ENCODE measurements around the gene CNDP1.
"Not testable (repeated sequence)": the region's sequence is repeated elsewhere in the genome, so short reads cannot be mapped to it uniquely, and the experiment has no call there.

The CNDP1 gene

DNA sequence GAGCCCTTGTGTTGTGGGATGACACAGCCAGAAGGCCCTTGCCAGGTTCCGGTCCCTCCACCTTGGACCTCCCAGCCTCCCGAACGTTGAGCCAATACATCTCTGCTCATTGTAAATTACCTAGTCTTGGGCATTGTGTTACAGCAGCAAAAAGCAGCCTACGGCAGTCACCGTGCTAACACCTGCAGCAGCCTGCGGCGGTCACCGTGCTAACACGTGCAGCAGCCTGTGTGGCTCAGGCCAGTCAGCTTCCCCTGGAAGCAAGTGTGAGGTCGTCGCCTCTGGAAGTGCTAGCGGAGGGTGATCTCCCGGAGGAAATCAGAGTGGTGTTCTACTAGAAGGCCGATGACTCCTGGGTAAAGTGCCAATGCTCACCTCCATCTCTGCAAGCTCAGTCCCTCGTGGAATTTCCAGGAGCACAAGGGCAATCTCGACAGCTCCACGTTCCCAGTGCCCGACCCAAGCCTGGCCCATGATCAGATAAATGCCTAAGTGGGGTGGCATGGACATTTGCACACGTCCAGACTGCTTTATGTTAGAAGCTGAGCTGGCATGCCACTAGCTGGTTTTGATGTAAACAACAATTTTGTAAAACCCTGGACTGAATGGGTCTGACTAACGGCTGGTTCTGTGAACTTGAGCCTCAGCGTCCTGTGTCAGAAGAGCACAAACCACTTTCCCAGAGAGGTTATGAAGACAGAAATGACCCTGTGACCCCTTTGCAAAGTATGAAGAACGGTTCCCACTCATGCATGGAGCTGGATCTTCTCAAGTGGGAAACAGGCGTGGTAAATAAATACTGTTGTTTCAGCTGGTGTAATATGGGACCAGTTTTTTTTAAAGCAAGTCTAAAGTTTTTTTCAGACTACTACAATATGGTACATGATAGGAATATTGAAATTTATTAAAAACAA is 11.4 kb upstream of the CNDP1 start:
- no peak for DNase-seq

DNA sequence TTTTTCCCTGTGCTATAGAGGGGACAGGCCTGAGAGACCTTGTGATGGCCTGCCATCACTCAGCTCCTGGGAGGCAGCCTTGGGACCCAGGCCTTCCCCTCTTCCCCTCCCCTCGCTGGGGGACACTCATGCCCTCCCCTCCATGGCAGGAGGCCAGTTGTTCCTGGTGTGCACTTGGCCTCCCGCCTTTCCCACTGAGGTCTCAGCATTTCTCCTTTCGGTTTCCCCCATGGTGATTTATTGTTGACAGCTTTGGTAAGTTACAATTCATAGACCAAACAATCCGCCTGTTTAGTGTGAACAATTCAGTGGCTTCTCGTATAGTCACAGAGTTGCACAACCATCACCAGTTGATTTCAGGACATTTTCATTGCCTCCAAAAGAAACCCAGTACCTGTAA is 10.2 kb upstream of the CNDP1 start:
- DNase-seq = no peak

DNA sequence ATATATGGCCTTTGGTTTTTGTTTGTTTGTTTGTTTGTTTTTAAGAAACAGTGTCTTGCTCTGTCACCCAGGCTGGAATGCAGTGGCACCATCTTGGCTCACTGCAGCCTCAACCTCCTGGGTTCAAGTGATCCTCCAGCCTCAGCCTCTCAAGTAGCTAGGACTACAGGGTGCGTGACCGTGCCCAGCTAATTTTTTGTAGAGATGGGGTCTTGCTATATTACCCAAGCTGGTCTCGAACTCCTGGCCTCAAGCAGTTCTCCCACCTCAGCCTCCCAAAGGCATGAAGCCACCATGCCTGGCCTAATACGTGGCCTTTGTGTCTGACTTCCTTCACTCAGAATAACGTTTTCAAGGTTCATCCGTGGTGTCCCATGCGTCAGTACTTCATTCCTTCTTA is 9.4 kb upstream of the CNDP1 start:
- not testable (repeated sequence) for DNase-seq

DNA sequence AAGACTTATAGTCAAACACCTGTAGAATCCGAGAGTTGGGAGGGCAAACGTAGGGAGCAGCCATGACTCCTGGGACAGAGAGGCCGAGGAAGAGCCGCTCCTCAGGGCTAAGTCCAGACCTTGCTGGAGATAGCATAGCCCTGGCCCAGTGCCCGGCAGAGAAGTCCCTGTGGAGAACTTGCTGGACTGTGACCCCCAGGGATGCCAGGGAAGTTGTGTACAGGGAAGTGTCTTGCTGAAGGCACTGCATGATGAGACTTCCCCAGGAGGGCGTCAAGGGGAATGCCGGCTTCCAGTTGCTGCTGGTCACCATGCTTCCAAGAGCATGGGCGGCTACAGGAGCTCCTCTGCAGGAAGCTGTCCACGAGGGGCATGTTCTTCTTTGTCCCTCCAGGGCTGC is 8.6 kb upstream of the CNDP1 start:
- DNase-seq = no peak

DNA sequence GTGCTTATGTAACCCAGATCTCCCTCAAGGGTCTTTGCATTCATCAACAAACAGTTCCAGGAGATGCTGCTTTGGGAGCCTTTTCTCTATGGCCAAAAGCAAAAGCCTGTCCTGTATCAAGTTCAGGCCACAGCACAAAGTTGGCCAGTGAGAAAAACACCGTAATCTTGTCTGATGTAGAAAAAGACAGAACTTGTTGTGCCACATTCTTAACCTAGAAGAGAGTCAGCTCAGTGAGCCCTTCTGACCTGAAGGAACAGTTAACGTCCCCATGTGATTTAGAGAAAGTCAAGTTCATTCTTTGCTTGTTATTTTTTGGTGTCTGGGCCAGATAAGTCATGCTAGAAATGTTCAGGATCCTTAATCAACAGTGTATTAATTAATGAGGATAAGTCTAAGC is 7.8 kb upstream of the CNDP1 start:
- DNase-seq = no peak

DNA sequence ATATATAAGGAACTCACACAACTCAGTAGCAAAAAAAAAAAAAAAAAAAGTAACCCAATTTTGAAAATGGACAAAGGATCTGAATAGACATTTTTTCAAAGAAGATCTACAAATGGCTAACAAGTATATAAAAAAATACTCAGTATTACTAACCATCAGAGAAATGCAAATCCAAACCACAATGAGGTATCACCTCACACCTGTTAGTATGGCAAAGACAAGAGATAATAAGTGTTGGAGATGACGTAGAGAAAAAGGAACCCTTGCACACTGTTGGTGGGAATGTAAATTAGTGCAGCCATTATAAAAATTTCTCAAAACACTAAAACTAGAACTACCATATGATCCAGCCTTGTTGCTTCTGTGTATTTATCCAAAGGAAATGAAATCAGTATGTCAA is 5.8 kb upstream of the CNDP1 start:
- no peak for DNase-seq

DNA sequence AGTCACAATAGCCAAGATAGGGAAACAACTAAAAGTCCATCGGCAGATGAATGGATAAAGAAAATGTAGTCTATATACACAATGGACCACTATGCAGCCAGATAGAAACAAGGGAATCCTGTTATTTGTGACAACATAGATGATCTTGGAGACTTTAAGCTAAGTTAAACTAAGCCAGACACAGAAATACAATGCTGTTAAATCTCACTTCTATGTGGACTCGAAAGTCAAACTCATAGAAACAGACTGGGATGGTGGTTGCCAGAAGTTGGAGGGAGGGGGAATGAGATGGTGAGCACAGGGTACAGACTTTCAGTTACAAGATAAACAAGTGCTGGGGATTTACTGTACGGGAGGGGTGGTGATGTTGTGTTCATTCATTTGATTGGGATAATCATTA is 5.4 kb upstream of the CNDP1 start:
- no peak for DNase-seq

DNA sequence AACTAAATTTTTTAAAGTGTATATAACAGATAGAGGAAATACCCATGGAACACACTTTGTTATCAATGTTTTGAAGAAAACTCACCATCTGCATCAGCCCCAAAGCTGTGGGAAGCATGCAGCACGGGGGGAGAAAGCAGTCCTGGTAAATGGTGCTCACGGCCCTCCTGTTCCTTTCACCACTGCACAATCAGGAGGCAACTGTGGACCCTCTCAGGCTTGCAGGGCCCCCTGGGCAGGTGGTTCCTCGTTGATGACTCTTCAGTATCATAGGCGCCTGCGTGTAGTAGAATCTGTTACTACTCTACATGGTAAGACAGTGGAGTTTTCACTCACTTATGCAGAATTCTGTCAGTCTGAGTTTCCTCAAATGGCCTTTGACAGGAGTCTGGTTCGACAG is 4.9 kb upstream of the CNDP1 start:
- no peak for DNase-seq

DNA sequence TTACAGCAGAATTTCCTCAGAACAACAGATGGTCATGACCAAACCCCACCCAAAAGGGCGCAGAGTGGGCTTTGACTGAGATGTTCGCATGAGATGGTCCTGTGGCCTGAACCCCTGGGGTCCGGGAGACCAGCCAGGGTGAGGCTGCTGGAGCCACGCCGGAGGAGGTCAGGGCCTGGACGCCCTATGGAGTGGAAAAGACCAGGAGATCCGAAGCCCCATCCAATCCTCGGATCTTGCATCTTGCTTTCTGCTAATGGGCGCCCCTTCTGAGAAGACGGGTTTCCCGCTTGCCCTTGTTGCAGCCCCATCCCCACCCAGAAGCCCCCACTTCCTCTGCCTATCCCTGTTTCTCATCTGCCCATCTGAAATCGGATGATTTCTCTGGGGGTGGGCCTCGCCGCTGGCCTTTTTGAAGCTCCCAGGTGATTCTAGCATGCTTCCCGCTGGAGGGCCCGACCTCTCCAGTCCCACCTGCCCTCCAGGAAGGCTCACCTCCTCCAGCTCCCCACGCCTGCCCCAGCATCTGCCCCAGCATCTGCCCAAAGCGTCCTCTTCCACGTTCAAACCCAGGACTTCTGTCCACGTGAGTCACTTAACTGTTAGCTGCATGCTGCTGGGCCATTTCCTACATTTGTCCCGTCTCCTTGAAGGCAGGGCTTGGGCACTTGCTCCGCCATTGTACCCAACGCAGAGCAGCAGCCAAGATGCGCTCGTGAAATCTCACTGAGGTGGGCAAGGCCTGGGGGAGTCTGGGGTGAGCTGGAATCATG is 4.3 kb upstream of the CNDP1 start:
- DNase-seq = no peak

DNA sequence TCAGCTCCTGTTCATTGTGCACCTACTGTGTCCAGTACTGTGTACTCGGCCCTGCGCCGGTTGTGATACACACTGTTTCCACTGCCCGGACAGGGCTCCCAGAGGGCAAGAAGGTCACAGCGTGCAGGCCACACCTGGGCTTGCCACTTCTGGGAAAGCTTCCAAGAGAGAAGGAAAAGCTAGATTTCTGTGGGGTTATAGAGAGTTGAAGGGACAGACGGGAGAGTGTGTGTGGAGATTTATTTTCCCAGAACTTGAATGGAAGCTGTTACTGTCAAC is 3.8 kb upstream of the CNDP1 start:
- no peak for DNase-seq

DNA sequence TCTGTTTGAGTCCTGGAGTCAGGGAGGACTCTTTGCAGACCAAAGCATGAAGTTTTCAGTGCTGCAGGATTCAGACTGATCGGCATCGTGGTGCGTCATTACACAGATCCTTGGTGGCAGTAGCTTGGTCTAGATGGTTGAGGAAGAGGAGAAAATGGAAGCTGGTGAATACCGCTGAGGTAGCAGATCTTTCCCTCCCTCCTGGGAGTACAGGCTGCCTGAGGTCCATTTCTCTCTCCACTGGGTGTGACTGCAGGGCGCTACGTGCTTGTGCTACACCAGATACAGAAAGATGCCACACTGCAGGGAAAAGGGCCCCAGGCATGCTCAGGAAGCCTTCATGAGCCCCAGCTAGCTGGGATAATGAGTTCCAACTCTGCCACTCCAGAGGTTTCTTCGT is 3.3 kb upstream of the CNDP1 start:
- DNase-seq = no peak

DNA sequence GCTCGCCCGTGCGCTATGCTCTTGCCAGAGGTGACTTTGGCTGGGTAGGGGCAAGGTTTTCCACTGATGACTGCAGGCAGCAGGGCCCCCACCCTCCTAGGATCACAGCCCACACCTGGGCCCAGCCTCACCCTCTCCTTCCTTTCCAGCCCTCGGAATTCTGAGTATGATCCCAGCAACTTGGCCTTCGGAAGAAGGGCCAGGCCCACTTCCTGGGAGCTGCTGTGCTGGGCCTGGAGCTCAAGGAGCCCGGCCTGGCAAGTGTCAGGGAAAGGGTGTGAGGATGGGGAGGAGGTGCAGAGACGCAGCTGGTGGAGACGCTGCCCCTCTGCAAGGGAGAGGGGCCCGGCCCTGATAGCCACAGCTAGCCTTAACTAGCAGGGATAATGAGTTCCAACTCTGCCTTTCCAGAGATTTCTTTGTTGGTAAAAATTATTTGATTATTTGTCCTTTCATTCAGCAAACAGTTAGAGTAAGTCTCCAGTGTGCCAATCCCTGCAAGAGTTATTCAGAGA is 1.7 kb upstream of the CNDP1 start:
- DNase-seq = no peak

DNA sequence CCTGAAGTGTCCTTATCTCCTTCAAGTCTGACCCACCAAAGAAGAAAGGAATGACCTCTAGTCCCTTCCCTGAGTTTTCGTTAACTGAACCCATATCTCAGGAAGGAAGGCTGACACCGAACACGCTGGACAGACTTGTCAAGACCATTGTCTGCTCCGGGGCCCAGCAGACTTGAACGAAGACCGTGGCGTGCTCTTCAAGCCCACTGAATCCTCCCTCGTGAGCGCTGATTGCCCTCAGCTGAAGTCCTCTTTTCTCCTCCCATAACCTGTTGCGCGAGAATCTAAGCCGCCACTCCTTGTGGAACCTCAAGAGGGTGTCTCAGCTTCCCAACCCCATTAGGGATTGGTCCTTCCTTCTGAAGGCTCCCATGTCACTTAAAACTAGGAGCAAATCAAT is 634 bp upstream of the CNDP1 start:
- DNase-seq = no peak

DNA sequence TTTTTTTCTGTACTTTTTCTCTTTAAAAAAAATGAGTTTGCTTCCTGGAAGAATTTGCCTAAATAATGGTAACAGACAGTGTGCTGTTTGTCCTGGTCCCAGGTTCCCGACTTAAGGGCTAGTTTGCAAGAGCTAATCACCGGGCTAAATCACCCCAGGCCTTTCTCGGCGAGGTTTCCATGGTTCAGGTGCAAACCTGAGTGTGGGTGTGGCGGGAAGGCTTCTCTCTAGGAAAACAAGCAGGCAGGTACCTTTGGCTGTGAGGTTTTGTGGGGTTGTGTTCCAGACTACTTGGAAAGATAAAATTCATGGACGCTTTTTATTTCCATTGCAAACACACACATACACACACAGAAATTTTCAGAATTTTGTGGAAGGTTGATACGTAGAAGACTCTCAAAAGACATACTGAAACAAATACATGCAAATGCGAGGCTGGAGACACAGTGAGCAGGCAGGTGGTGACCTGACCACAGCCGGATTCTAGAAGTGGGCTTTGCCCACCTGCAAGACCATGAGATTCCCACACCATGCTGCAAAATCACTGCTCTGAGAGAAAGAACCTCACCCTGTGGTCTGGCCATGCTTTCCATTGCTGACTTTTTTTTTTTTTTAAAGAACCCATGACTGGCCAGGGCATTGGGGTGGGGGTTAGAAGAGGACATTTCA is 815 bp downstream of the CNDP1 start:
- no peak for DNase-seq

DNA sequence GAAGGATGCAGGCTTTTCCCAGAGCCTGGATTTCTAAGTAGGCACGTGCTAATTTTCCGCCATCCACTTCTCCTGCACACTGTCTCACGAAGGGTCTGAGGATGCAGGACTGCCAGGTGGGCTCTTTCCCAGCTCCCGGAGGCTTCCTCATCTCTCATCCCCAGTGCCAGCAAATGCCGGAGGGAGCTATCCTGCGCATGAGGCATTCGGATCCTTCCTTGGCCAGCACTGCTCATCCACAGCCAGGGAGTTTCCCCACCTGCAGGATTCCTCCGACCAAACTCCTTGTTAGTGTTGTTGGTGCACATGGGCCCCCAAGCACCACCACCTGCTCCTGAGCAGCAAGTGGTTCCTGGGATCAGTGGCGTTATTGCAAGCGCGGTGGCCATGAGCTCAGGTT is 5.0 kb downstream of the CNDP1 start:
- no peak for DNase-seq

DNA sequence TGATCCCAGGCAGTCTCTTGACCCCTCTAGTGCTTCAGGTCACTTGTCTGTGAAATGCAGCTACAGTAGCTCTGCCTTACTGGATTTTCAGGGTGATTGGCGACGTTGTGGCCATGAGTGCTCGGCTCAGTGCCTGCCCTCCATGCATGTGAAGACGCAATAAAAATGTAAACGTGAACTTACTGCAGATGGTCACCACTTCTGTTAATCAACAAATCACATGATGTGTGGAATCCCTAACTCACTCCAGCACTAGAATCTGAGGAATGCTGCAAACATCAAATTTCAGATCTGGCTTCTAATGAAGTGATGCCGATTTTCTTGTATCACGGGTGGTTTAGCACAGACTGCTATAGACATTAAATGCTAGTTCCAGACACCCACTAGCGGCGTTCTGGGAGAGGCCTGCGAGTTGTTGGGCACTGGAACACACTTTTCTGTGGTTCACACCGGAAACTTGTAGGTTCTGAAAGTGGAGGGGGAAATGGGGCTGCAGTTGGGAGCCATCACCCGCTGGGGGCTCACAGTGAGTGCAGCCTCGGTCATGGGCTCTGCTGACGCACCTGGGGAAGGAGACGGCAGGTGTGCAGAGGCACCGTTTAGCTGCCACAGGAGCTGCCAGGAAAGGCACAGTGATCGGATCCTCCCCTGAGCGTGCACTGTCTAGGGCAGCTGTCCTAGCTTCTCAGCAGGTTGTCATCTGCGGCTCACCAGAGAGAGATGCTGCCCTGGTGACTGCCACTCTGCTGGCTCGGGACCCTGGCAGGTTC is 6.5 kb downstream of the CNDP1 start:
- DNase-seq = no peak

DNA sequence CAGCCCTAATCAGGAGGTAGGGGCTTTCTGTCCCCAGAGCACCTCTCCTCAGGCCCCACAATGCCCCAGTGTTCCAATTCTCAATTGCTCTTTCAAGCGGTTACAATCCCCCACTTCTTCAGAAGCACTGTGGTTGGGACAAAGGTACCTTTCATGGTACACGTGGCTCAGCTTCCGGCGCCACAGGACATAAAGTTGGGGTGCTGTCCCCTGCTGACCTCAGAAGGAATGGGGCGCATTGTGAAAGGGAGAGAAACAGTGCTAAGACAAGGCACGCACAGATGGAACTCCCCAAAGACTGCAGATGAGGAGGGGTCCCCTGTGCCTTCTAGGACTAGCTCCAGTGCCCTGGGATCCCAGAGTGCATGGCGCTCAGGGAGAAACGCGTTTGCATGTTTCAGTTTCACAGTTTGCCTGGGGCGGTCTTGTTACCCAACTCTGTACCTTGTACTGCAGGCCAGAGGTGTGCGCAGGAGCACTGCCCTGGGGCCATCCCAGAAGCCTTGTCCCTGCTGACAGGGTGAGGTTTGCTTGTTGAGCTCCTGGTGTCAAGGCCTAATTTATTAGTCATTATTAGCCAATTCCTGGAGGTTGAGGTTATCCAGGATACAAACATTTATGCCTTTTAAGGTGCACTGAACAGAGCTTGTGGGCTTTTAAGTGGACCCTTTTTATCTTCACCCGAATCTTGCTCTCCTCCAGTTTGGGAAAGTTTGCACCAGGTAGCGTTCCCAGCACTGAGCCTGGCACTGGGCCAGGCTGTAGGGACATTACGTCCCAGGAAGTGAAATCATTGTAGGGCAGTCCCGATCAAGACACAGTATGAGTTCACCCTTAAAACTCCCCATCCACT is 7.6 kb downstream of the CNDP1 start:
- no peak for DNase-seq

DNA sequence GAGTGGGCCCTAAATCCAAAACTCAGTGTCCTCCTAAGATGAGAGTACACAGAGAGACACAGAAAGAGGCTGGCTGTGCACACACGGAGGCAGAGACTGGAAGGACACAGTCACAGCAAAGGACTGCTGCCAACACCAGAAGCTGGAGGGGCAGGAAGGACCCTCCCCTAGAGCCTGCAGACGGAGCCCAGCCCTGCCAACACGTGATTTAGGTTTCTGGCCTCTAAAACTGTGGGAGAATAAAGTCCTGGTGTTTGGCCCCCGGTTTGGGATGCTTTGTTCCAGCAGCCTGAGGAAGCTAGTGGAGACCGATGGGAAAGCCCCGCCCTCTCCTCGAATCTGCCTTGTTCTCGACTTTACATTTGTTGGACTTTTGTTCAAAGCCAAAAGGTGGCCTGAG is 10.6 kb downstream of the CNDP1 start:
- no peak for DNase-seq

DNA sequence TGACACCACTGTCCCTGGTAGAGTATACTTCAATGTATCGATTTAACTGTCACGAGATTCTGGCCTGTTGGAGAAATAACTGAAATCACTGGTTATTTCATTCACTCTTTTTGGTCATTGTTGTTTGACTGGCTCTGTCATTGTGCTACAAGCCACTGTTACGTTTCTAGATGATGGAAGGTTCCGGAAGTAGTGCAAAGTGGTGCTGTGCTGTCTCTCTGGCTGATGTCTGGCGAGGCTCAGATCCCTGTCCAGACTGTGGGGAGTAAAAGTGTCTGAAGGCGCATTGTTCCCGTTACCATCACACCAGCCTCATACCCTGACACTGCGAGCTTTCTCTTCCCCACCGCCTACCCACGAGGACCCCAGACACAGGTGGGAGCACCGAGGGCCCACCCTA is 11.7 kb downstream of the CNDP1 start:
- DNase-seq = no peak

DNA sequence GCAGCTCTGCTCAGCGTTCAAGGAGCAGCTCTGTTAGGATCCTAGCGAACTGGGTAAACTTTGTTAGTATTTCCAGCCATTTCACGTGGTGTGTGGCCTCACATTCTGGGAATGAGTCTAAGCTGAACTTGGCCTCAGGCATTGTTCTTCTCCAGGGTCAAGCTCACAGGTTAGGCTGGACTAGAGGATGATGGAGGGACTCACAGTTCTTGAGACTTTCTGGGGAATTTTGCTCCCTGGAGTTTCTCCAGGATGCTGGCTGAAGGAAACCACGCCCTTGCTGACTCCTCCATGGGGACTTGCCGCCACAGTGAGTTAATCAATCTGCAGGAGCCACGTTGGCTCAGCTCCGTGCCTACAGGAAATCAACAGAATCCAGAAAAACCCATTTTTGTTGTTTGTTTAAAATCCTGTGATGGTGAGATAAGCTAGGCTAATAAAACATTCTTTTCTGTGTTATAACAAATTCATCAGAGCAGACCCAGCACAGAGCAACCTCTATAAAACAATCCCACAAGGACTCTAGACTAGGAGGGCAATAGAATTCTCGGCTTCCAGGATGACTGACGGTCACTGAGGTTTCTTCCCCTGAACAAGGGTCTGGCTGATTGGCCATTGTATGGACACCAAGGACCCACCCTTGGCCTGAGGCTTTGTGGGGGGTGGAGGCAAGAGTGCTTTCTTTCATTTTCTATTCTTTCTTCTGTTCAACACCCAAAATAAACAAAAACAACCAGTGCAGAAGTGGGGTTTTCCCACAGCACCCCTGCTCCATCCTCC is 12.6 kb downstream of the CNDP1 start:
- no peak for DNase-seq

DNA sequence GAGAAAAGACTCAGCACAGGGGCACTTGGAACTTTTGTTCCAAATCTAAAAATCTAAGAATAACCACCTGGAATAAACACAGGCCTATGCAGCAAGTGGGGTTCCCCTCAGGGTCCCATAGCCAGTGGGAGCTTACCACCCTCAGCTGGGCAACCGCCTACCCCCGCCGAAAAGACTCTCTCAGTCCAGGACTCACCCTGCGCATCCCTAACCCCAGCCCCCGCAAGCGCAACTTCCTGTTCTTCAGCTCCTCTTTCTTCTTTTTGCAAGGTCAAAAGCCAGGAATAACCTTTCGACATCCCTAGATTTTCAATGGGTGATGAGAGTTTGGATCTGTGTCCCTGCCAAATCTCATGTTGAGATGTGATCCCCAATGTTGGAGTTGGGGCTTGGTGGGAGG is 13.6 kb downstream of the CNDP1 start:
- DNase-seq = no peak
